SK-N-SH treated with all-trans-retinoic acid at 6 μM for 48 hours (cell line): Measurements from ENCODE around the gene NADSYN1.

Experiments used
- OSR1 ChIP-seq: fragments of 250-450 bp; sonication (Bioruptor Pico); IDR thresholded peaks from 2 replicates; pipeline ENCODE4 v1.8.0; 2022; ENCODE audit warnings: moderate library complexity, mild to moderate bottlenecking, inconsistent platforms
- ZFP3 ChIP-seq: fragments of 250-450 bp; sonication (Bioruptor Pico); IDR thresholded peaks from 2 replicates; pipeline ENCODE4 v1.5.0; 2020; ENCODE audit warnings: mild to moderate bottlenecking, moderate library complexity
- ZNF565 ChIP-seq: fragments of 450-650 bp; formaldehyde crosslinking; conservative IDR thresholded peaks from 2 replicates; pipeline ENCODE4 v1.5.0; 2020; ENCODE audit warnings: low read depth, mild to moderate bottlenecking, moderate library complexity
- ZNF70 ChIP-seq: fragments of 450-650 bp; formaldehyde crosslinking; IDR thresholded peaks from 2 replicates; pipeline ENCODE4 v1.5.0; 2020; ENCODE audit warnings: mild to moderate bottlenecking, moderate library complexity
- TF ChIP-seq, protein P1 (sequence below): fragments of 250-450 bp; sonication (Bioruptor Pico); IDR thresholded peaks from 2 replicates; pipeline ENCODE4 v1.8.0; 2020; ENCODE audit warnings: mild to moderate bottlenecking, moderate library complexity, borderline replicate concordance
- TF ChIP-seq, protein P2 (sequence below): fragments of 250-450 bp; sonication (Bioruptor Pico); IDR thresholded peaks from 2 replicates; pipeline ENCODE4 v1.8.0; 2021; ENCODE audit warnings: low read depth, mild to moderate bottlenecking, moderate library complexity, borderline replicate concordance

DNA sequence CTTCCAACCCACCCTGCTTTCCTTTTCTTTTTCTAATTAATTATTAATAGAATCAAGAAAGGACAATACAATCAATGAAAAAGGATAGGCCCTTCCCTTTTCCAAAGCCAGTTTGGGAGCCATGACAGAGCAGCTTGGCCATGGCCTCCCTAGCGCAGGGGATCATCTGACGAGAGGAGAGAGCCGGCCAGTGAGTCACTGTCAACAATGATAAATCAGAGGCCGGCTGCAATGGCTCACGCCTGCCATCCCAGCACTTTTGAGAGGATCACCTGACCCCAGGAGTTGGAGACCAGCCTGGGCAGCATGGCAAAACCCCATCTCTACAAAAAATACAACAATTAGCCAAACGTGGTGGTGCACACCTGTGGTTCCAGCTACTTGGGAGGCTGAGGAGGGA is 46.5 kb downstream of the NADSYN1 start:
- TF ChIP-seq, protein P1, sequence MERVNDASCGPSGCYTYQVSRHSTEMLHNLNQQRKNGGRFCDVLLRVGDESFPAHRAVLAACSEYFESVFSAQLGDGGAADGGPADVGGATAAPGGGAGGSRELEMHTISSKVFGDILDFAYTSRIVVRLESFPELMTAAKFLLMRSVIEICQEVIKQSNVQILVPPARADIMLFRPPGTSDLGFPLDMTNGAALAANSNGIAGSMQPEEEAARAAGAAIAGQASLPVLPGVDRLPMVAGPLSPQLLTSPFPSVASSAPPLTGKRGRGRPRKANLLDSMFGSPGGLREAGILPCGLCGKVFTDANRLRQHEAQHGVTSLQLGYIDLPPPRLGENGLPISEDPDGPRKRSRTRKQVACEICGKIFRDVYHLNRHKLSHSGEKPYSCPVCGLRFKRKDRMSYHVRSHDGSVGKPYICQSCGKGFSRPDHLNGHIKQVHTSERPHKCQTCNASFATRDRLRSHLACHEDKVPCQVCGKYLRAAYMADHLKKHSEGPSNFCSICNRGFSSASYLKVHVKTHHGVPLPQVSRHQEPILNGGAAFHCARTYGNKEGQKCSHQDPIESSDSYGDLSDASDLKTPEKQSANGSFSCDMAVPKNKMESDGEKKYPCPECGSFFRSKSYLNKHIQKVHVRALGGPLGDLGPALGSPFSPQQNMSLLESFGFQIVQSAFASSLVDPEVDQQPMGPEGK (CRISPR knock-in tag): no peak
- TF ChIP-seq ZNF70 (CRISPR knock-in tag) (no peak), ZFP3 (CRISPR knock-in tag) (no peak), OSR1 (no peak), ZNF565 (CRISPR knock-in tag) (no peak)
- TF ChIP-seq, protein P2, sequence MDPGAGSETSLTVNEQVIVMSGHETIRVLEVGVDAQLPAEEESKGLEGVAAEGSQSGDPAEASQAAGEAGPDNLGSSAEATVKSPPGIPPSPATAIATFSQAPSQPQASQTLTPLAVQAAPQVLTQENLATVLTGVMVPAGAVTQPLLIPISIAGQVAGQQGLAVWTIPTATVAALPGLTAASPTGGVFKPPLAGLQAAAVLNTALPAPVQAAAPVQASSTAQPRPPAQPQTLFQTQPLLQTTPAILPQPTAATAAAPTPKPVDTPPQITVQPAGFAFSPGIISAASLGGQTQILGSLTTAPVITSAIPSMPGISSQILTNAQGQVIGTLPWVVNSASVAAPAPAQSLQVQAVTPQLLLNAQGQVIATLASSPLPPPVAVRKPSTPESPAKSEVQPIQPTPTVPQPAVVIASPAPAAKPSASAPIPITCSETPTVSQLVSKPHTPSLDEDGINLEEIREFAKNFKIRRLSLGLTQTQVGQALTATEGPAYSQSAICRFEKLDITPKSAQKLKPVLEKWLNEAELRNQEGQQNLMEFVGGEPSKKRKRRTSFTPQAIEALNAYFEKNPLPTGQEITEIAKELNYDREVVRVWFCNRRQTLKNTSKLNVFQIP: no peak
